GM23338 (cell line): Measurements from ENCODE around the gene PRSS50.

Source experiments
- CREB1 ChIP-seq: fragments of 250-450 bp; sonication (Bioruptor Pico); IDR thresholded peaks from 2 replicates; pipeline ENCODE4 v1.5.0; 2020; ENCODE audit warnings: low read depth, mild to moderate bottlenecking, moderate library complexity
- EZH2 ChIP-seq: fragments of 200-600 bp; sonication (generic); IDR thresholded peaks from one replicate; pipeline ENCODE4 v1.8.0; 2017; ENCODE audit warnings: antibody characterized with exemption, mild to moderate bottlenecking, low read depth; ENCODE audit not compliant: unreplicated experiment
- EZH2phosphoT487 ChIP-seq: fragments of 200-600 bp; sonication (generic); IDR thresholded peaks from one replicate; pipeline ENCODE4 v1.8.1; 2018; ENCODE audit warnings: antibody characterized with exemption; ENCODE audit not compliant: unreplicated experiment
- POLR2AphosphoS5 ChIP-seq: IDR thresholded peaks from 2 replicates; pipeline ENCODE4 v1.6.1; 2016; ENCODE audit warnings: antibody characterized with exemption, low read depth
- ZNF114 ChIP-seq: fragments of 250-450 bp; sonication (Bioruptor Pico); IDR thresholded peaks from 2 replicates; pipeline ENCODE4 v1.5.0; 2020; ENCODE audit warnings: mild to moderate bottlenecking, moderate library complexity
- ZNF331 ChIP-seq: fragments of 250-450 bp; sonication (Bioruptor Pico); IDR thresholded peaks from 2 replicates; pipeline ENCODE4 v1.5.0; 2020; ENCODE audit warnings: low read depth, mild to moderate bottlenecking, moderate library complexity
- TF ChIP-seq, protein P1 (sequence below), 2 experiments: fragments of 200-600 bp in 1 of 2; sonication (generic) in 1 of 2; conservative IDR thresholded peaks; 2 replicates each; pipeline versions ENCODE4 v1.5.1 to v1.6.1; 2016 to 2017; ENCODE audit warnings: antibody characterized with exemption in 2 of 2, low read depth in 2 of 2, mild to moderate bottlenecking in 2 of 2, moderate library complexity in 1 of 2
- TF ChIP-seq, protein P2 (sequence below): IDR thresholded peaks from one replicate; pipeline ENCODE4 v1.6.1; 2018; ENCODE audit warnings: antibody characterized with exemption; ENCODE audit not compliant: unreplicated experiment
- TF ChIP-seq, protein P3 (sequence below): IDR thresholded peaks from 2 replicates; pipeline ENCODE4 v1.6.1; 2016; ENCODE audit warnings: antibody characterized with exemption

DNA sequence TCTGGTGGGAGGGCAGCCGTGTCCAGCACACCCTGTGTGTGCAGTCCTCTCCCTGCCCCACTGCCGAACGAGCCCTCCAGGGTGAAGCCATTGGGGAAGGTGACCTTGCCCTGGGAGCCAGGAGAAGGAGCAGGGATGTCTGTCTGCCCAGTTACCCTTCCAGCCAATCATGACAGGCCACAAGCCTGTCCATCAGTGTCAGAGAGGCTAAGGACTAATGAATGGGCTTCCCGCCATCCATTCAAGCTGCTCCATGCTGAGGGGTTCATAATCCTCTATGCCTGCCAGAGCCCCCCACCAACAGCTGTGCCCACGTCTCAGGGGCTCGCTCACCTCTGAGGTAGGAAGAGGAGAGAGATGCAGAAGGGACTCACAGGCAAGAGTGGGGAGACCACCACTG lies 39.4 kb downstream of the PRSS50 start:
- TF ChIP-seq, protein P1, sequence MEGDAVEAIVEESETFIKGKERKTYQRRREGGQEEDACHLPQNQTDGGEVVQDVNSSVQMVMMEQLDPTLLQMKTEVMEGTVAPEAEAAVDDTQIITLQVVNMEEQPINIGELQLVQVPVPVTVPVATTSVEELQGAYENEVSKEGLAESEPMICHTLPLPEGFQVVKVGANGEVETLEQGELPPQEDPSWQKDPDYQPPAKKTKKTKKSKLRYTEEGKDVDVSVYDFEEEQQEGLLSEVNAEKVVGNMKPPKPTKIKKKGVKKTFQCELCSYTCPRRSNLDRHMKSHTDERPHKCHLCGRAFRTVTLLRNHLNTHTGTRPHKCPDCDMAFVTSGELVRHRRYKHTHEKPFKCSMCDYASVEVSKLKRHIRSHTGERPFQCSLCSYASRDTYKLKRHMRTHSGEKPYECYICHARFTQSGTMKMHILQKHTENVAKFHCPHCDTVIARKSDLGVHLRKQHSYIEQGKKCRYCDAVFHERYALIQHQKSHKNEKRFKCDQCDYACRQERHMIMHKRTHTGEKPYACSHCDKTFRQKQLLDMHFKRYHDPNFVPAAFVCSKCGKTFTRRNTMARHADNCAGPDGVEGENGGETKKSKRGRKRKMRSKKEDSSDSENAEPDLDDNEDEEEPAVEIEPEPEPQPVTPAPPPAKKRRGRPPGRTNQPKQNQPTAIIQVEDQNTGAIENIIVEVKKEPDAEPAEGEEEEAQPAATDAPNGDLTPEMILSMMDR (conservative IDR thresholded peaks at IDR 0.05; ENCODE audit: low read depth in 2 of 2) = no peak
- TF ChIP-seq EZH2phosphoT487 (no peak), POLR2AphosphoS5 (no peak), EZH2 (no peak), CREB1 (CRISPR knock-in tag) (no peak), ZNF114 (CRISPR knock-in tag) (no peak), ZNF331 (CRISPR knock-in tag) (no peak)
- TF ChIP-seq, protein P2, sequence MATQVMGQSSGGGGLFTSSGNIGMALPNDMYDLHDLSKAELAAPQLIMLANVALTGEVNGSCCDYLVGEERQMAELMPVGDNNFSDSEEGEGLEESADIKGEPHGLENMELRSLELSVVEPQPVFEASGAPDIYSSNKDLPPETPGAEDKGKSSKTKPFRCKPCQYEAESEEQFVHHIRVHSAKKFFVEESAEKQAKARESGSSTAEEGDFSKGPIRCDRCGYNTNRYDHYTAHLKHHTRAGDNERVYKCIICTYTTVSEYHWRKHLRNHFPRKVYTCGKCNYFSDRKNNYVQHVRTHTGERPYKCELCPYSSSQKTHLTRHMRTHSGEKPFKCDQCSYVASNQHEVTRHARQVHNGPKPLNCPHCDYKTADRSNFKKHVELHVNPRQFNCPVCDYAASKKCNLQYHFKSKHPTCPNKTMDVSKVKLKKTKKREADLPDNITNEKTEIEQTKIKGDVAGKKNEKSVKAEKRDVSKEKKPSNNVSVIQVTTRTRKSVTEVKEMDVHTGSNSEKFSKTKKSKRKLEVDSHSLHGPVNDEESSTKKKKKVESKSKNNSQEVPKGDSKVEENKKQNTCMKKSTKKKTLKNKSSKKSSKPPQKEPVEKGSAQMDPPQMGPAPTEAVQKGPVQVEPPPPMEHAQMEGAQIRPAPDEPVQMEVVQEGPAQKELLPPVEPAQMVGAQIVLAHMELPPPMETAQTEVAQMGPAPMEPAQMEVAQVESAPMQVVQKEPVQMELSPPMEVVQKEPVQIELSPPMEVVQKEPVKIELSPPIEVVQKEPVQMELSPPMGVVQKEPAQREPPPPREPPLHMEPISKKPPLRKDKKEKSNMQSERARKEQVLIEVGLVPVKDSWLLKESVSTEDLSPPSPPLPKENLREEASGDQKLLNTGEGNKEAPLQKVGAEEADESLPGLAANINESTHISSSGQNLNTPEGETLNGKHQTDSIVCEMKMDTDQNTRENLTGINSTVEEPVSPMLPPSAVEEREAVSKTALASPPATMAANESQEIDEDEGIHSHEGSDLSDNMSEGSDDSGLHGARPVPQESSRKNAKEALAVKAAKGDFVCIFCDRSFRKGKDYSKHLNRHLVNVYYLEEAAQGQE = no peak
- TF ChIP-seq, protein P3, sequence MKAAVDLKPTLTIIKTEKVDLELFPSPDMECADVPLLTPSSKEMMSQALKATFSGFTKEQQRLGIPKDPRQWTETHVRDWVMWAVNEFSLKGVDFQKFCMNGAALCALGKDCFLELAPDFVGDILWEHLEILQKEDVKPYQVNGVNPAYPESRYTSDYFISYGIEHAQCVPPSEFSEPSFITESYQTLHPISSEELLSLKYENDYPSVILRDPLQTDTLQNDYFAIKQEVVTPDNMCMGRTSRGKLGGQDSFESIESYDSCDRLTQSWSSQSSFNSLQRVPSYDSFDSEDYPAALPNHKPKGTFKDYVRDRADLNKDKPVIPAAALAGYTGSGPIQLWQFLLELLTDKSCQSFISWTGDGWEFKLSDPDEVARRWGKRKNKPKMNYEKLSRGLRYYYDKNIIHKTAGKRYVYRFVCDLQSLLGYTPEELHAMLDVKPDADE = no peak
